Uterus (tissue), 4 donors: Measurements from ENCODE around the gene NAT10. TPM values are rescaled to one million over a fixed set of nuclear protein-coding genes. Genes with fewer than 3 reads are reported as not detected.

Experiments used
- DNase-seq, 2 donors: peaks; one replicate each; pipeline ENCODE4 v3.0.0-alpha.2; 2019 to 2020
- H3K27ac ChIP-seq, 2 donors: fragments of 200-600 bp; sonication (generic); 1 replicate in 1 of 2; 2 replicates in 1 of 2; pipeline ENCODE4 v1.5.1; 2016 to 2018
- H3K27me3 ChIP-seq, 2 donors: fragments of 200-600 bp; sonication (generic); one replicate each; pipeline ENCODE4 v1.5.1; 2018 to 2019; ENCODE audit warnings: control low read depth in 1 of 2
- H3K36me3 ChIP-seq, 2 donors: fragments of 200-600 bp; sonication (generic); one replicate each; pipeline ENCODE4 v1.5.1; 2019; ENCODE audit warnings: control low read depth in 1 of 2
- H3K4me1 ChIP-seq, 2 donors: fragments of 200-600 bp; sonication (generic); one replicate each; pipeline ENCODE4 v1.5.1; 2018 to 2019; ENCODE audit warnings: control low read depth in 1 of 2
- H3K4me3 ChIP-seq, 2 donors: fragments of 200-600 bp; sonication (generic); 1 replicate in 1 of 2; 2 replicates in 1 of 2; pipeline ENCODE4 v1.5.1; 2018 to 2019; ENCODE audit warnings: mild to moderate bottlenecking in 1 of 2
- H3K9me3 ChIP-seq, 2 donors: fragments of 200-600 bp; sonication (generic); one replicate each; pipeline ENCODE4 v1.5.1; 2019; ENCODE audit warnings: control low read depth in 1 of 2
- POLR2A ChIP-seq, 2 donors: fragments of 450-650 bp; IDR thresholded peaks; one replicate each; pipeline ENCODE4 v1.6.1; 2016; ENCODE audit warnings: antibody characterized with exemption in 2 of 2, mild to moderate bottlenecking in 1 of 2, moderate library complexity in 1 of 2
- intact Hi-C: fragments of 100-400 bp; cut with DNase I; formaldehyde crosslinking; loops from one replicate; pipeline ENCODE4 v1.15.1; 2023; ENCODE audit warnings: low total_unique reads
- total RNA-seq, 4 donors: library from RNA; depleted of rRNA in 3 of 4; stranded (reverse); fragments of >200 nt in 3 of 4; gene quantifications; one replicate each; pipeline versions ENCODE4 v1.1.0 to v1.2.4, GENCODE V29; 2014 to 2023
- TF ChIP-seq, protein P1 (sequence below), 4 experiments: fragments of 200-600 bp in 2 of 4; fragments of 450-650 bp in 2 of 4; sonication (generic) in 2 of 4; IDR thresholded peaks; one replicate each; pipeline ENCODE4 v1.5.1; 2016 to 2019; ENCODE audit warnings: antibody characterized with exemption in 4 of 4, mild to moderate bottlenecking in 2 of 4, moderate library complexity in 1 of 4
- donor health status: DM: yes; HTN: yes; CAD: no.

Gene NAT10
- total RNA-seq, 4 donors from 2014 or later, result 18.5 to 54.0 (median 22.9) TPM

DNA sequence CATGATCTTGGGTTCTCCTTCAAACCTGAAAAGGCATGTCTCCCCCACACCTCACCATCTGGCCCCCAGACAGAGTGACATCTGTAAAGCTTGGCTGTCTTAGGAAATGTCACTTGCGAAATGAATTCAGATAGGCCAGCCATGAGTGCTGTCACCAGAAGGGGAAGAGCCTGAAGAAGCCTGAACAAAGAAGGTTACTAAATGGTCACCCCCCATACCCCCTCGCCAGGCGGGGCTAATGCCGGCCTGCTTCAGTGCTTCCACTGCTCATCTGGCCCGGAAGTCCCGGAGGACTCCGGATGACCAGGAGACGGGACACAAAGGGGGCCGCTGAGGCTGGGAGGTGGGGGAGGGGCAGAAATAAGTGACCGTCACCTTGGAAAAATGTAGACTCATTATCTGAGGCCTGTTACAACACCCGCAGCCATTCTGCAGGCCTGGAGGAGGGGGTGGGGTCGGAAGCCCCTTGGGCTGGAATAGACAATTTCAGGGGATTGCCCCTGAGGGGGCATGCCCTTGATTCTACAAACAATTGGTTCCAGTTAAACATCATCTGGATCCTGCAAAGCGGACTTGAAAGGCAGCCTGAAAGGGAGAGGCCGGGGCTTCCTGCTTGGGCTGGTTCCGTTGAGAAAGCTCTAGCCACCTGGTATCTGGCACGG is 43.2 kb downstream of the NAT10 start:
- DNase-seq, result no peak

DNA sequence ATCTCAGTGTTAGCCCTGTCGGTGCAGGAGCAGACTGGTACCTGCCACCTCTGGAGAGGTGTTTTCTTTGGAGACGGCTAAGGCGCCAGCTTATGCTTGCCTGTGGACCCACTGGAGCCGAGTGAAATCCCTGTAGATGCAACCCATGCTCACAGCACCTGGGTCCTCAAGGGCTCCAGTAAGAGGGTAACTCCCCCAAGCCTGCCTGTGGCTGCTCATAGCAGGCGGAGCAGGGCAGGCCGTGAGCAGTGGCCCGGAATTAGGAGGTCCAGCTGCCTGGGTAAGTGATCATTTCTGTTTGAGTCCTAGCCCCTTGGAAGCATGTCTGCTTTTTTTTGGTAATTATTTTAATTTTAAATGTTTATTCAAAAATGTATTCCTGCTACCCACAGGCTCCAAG is 43.8 kb downstream of the NAT10 start:
- H3K4me3 ChIP-seq, result no peak overlapping the region
- no peaks in the 10 kb centered on the region for H3K9me3 ChIP-seq
- H3K27ac ChIP-seq, result no peak overlapping the region
- H3K36me3 ChIP-seq, result no peaks in the 10 kb centered on the region
- no peak for DNase-seq
- no peaks in the 10 kb centered on the region for H3K27me3 ChIP-seq
- H3K4me1 ChIP-seq, result no peaks in the 10 kb centered on the region
- no peak for TF ChIP-seq POLR2A (IDR thresholded peaks at IDR 0.05)
- TF ChIP-seq, protein P1, sequence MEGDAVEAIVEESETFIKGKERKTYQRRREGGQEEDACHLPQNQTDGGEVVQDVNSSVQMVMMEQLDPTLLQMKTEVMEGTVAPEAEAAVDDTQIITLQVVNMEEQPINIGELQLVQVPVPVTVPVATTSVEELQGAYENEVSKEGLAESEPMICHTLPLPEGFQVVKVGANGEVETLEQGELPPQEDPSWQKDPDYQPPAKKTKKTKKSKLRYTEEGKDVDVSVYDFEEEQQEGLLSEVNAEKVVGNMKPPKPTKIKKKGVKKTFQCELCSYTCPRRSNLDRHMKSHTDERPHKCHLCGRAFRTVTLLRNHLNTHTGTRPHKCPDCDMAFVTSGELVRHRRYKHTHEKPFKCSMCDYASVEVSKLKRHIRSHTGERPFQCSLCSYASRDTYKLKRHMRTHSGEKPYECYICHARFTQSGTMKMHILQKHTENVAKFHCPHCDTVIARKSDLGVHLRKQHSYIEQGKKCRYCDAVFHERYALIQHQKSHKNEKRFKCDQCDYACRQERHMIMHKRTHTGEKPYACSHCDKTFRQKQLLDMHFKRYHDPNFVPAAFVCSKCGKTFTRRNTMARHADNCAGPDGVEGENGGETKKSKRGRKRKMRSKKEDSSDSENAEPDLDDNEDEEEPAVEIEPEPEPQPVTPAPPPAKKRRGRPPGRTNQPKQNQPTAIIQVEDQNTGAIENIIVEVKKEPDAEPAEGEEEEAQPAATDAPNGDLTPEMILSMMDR (IDR thresholded peaks at IDR 0.05), result no peak
- intact Hi-C loops, result no loop called here

More for the DNA sequence above, 43.2 kb downstream of the NAT10 start:
- Histone ChIP-seq H3K27ac (no peak overlapping the region), H3K4me3 (no peak overlapping the region), H3K36me3 (no peaks in the 10 kb centered on the region), H3K4me1 (no peaks in the 10 kb centered on the region), H3K27me3 (no peaks in the 10 kb centered on the region), H3K9me3 (no peaks in the 10 kb centered on the region)
- intact Hi-C loops, result no loop called here
- TF ChIP-seq, protein P1 (IDR thresholded peaks at IDR 0.05), result no peak
- TF ChIP-seq POLR2A (IDR thresholded peaks at IDR 0.05), result no peak

DNA sequence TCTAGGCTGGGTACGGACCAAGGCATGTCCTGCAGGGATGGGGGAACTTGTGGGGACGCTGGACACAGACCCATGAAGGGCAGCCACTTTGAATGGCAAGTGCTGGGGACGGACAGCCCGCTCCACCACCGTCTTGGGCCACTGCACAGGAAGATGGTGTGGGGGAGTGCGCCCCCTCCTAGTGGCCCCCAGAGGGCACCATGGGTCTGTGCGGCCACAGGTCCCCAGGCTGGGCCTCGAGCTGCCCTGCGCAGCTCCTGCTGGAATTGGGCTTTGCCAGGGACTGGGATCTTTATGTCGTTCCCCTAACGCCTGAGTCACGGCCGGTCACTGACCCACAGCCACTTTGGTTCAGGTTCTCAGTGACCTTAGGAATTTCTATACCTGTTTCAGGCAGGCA is 44.4 kb downstream of the NAT10 start:
- TF ChIP-seq POLR2A (IDR thresholded peaks at IDR 0.05), result no peak
- TF ChIP-seq, protein P1 (IDR thresholded peaks at IDR 0.05), result peak in 3 of 4 experiments; percentile 20 to 59 (median 36)
- Histone ChIP-seq H3K27ac (no peak overlapping the region), H3K4me3 (no peak overlapping the region), H3K27me3 (no peaks in the 10 kb centered on the region), H3K36me3 (no peaks in the 10 kb centered on the region), H3K4me1 (no peaks in the 10 kb centered on the region), H3K9me3 (no peaks in the 10 kb centered on the region)
- intact Hi-C loops, result no loop called here
- DNase-seq, result no peak

DNA sequence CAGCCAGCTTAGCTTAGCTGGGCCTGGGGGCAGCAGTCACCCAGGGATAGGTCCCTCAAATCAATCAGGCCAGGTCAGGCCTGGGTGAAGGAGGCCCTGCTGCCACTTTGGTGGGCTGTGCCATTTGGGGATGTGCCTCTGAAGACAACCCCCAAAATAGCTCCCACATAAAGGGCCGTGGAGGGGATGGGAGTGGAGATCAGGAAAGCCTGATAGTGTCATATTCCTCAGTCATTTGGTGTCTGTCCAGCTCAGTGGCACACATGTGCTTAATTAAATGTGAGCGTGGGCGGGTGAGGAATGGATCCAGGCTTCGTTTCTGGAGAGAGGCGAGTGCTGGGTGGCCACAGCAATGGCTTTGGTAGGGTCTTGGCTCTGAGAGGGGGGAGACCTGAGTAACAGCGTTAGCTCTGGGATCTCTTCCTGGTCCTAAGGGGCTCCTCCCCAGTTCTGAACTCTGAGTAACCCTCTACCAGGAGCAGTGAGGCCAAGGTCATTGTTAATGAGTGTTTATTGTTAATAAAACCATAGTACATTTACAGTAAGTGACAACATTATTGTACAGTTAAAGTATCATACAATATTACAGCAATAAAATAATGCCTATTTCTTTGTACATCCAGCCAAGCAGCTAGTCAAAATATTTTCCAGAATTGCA is 45.2 kb downstream of the NAT10 start:
- H3K9me3 ChIP-seq, result no peaks in the 10 kb centered on the region
- H3K27me3 ChIP-seq, result no peaks in the 10 kb centered on the region
- intact Hi-C loops, result no loop called here
- DNase-seq, result no peak
- TF ChIP-seq, protein P1 (IDR thresholded peaks at IDR 0.05), result no peak
- TF ChIP-seq POLR2A (IDR thresholded peaks at IDR 0.05), result no peak
- no peaks in the 10 kb centered on the region for H3K36me3 ChIP-seq
- H3K4me3 ChIP-seq, result no peak overlapping the region
- H3K4me1 ChIP-seq, result no peaks in the 10 kb centered on the region
- no peak overlapping the region for H3K27ac ChIP-seq

DNA sequence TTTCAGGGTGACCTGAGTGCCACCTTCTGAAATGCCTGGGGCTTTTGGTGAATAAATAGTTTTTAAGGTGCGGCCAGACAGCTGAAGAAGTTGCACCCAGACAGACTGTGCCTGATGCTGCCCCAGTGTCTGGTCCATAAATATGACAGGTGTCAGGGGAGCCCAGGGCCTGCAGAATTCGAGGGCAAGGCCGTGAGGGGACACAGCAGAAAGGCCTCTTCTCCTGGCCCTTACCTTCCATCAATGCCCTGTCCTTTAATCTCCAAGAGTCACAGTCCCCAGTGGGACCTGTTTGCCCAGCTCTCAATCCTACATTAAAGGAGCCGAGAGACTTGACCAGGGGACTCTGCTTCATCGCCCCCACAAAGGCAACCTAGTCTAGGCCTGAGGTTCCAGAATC is 45.7 kb downstream of the NAT10 start:
- no peaks in the 10 kb centered on the region for H3K36me3 ChIP-seq
- DNase-seq, result no peak
- TF ChIP-seq, protein P1 (IDR thresholded peaks at IDR 0.05), result no peak
- TF ChIP-seq POLR2A (IDR thresholded peaks at IDR 0.05), result no peak
- H3K27me3 ChIP-seq, result no peaks in the 10 kb centered on the region
- no peaks in the 10 kb centered on the region for H3K9me3 ChIP-seq
- intact Hi-C loops, result no loop called here
- no peaks in the 10 kb centered on the region for H3K4me1 ChIP-seq
- no peak overlapping the region for H3K27ac ChIP-seq
- H3K4me3 ChIP-seq, result no peak overlapping the region
